NCI-H2081 treated with DMSO at 0.1 percent for 48 hours (cell line): ENCODE measurements around the gene SUCO.

Experiments used
- DNase-seq: peaks from one replicate; lab custom pipeline; 2025; lab: John Stamatoyannopoulos, UW

SUCO gene

GRCh38 chr1:172647110-172647564, 114.2 kb downstream of the SUCO start:
- DNase-seq: no peak

DNA sequence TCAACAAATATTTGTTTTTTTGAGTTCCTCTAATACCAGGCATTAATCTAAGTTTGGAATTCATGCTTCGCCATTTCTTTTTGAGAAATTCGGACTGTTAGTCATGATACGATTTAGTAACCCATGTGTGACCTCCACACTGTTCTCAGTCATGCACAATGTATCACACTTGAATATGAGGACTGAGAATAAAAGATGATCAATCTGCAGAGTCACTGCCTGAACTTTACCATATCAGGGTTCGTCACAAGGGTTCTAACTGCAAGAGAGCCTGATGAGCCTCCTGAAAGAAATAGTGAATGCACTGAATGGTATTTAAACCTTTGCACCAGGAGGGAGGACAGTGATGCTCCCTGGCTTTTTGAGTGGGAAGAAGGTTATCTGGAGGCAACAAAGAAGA, 115.0 kb downstream of the SUCO start:
- no peak for DNase-seq

DNA sequence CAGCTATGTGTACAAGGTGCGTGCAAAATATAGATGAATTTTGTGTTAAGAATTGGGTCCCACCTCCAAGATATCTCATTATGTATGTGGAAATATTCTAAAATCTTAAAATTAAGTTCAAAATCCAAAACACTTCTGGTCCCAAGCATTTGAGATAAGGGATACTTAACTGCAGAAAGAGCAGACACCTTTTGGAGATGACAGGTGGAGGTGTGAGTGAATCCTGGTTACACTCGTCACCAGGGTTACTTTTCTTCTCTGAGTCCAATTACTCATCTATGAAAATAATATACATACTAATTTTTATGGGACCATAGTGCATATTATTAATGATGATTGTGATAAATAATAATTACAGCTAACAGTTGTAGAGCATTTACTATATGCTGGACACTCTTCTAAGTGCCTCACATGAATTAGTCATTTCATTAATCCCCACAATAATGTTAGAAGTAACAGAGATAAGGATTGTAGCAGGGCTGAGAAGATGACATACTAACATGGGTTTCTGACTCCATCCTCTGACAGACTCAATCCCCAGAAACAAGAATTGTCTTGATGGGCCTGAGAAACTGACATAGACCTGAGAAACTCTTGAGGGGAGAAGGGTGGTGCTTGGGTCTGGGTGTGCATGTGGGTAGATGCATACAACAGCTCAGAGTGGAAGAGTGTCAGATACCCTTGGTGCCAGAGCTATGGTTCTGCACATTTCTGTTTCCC, 117.7 kb downstream of the SUCO start:
- no peak for DNase-seq

DNA sequence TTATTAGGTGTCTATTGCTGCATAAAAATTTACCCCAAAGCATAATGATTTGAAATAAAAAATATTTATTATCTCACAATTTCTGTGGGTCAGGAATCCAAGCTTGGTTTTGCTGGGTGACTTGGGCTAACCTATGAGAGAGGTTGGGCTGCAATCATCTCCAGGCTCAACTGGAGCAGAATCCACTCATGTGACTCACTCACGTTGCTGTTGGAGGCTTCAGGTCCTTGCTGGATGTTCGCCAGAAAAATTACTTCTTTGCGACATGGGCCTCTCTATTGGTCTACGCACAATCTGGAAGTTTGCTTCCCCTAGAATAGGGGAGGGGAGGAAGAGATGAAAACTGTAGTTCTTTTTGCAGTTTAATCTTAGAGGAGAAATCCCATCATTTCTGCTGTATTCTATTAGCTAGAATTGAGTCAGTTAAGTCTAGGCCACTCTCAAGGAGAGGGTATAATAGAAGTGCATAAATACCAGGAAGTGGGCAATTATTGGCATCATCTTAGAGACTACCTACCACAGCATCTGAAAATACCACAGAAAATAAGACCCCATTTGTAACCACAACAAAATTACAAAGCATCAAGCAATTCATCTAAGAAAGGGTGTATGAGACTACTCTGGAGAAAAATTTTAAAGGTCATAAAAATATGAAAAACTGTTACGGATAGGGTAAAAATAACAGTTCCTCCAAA, 120.2 kb downstream of the SUCO start:
- DNase-seq: no peak

DNA sequence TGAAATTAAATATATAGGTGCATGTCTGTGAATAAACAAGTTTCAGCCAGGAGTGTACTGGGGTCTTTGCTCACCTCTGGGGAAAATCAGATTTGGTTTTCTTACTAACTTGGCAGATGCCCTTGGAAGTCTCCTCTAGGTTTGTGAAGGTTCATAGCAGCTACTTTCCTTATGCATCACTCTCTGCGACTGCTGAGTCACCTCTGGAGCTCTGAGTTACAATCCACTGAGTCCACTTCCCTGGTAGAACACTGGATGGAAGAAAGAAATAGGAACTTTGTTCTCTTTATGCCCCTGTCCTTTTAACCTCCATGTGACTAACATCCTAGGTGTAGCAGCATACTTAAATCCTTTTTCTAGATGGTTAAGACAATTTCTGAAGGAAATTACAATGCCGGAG, 121.6 kb downstream of the SUCO start:
- no peak for DNase-seq

DNA sequence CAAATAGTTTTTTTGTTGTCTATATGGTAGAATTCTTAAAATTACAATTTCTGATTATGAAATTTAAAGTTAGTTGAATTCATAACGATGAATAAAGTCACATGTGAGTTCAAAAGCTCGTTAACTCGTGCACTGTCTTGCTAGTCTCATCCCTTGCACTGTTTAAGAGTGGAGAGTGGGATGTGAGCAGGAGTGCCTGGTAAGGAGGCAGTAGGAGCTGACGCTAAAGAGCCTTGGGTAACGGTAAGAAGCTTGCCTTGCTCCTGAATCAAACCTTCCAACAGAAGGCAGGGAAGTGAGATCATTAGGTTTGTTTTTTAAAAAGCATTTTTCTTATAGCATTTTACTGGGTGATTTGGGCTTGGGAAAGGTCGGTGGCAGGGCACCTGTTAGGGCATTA, 123.6 kb downstream of the SUCO start:
- DNase-seq: no peak

GRCh38 chr1:172657586-172657985, 124.6 kb downstream of the SUCO start:
- no peak for DNase-seq

DNA sequence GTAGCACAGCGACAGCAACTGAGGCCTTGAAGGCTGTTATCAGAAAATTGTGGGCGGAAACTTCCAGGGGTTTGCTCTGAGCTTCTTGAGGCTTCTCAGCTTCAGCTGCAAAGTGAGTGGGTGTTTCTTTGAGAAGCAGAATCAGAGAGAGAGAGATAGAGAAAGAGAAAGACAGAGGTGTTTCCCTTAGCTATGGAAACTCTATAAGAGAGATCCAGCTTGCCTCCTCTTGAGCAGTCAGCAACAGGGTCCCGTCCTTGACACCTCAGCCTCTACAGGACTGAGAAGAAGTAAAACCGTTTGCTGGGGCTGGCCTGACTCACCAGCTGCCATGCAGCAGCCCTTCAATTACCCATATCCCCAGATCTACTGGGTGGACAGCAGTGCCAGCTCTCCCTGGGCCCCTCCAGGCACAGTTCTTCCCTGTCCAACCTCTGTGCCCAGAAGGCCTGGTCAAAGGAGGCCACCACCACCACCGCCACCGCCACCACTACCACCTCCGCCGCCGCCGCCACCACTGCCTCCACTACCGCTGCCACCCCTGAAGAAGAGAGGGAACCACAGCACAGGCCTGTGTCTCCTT, 126.0 kb downstream of the SUCO start, which contains the start of gene FASLG:
FASLG (plus strand) TSS at position 233 of the 583 bp plus-strand sequence; CDS start at position 332, 99 bp downstream.
- DNase-seq: no peak

- no peak for DNase-seq
Observed at GRCh38 chr1:172661107-172661506, 128.2 kb downstream of the SUCO start.
